ENCODE measurements around the gene SUPT4H1. TPM values are rescaled to one million over a fixed set of nuclear protein-coding genes. Genes with fewer than 3 reads are reported as not detected.

The SUPT4H1 gene
- total and polyA plus RNA-seq, 9 of the 15 experiments (the other 6 are each of a cell fraction or from before 2014, with no cell fraction given): 62.1 to 320 (median 117) TPM

DNA sequence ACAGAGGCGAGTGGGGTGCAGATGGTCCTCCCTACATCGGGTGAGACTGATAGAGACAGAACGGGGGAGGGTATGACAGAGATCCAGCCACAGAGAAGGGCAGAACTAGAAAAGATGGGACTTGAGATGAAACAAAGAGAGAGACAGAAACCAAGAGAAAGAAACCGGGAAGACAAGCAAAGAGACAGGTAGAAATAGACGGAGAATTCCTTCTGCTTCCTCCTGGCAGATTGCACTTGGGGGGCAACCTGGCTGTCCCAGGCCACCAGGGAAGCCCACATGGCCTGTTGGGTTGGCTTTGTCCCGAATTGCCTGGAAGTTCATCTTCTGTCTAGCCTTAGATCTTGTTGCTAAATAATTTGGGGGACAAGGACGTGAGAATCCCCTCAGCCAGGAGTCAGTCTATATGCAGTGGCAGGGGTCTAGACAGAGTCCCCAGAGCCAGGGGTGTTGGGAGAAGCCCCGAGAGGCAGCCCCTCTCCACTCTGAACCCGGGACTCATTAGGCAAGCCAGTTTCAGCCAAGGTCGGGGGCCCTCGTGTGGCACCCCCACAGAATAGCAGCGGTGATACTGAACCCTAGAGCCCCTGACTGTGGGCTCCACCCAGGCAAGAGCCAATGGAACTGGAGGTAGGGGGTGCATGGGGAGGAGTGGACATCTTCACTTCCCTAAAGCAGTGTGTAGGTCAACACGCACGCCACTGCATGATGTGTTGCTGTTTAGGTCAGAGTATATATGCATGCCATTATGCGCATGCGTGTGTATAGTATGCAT is 22.8 kb downstream of the SUPT4H1 start (continued):
- no peak; the same call in none of the 2 replicates for TF ChIP-seq TOE1 (IDR thresholded peaks at IDR 0.05; ENCODE audit: borderline replicate concordance)
- TF ChIP-seq TOE1 (CRISPR knock-in tag; IDR thresholded peaks at IDR 0.05; ENCODE audit: borderline replicate concordance, low read depth): no peak
- no peak for TF ChIP-seq ZNF408 (CRISPR knock-in tag; IDR thresholded peaks at IDR 0.05; ENCODE audit: low read depth)
- TF ChIP-seq ZNF507 (tag; conservative IDR thresholded peaks at IDR 0.05): no peak
- TF ChIP-seq MXI1 (IDR thresholded peaks at IDR 0.05; ENCODE audit: low read depth, low read length): peak; percentile 63
- TF ChIP-seq, protein P1, sequence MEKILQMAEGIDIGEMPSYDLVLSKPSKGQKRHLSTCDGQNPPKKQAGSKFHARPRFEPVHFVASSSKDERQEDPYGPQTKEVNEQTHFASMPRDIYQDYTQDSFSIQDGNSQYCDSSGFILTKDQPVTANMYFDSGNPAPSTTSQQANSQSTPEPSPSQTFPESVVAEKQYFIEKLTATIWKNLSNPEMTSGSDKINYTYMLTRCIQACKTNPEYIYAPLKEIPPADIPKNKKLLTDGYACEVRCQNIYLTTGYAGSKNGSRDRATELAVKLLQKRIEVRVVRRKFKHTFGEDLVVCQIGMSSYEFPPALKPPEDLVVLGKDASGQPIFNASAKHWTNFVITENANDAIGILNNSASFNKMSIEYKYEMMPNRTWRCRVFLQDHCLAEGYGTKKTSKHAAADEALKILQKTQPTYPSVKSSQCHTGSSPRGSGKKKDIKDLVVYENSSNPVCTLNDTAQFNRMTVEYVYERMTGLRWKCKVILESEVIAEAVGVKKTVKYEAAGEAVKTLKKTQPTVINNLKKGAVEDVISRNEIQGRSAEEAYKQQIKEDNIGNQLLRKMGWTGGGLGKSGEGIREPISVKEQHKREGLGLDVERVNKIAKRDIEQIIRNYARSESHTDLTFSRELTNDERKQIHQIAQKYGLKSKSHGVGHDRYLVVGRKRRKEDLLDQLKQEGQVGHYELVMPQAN (IDR thresholded peaks at IDR 0.05; ENCODE audit: borderline replicate concordance): peak; percentile 47; the same call in 1 of the 2 replicates
- TF ChIP-seq ZNF444 (CRISPR knock-in tag; IDR thresholded peaks at IDR 0.05): peak; percentile 75; the same call in 1 of the 2 replicates
- no peak for TF ChIP-seq NFYB (IDR thresholded peaks at IDR 0.05; ENCODE audit: extremely low read depth, insufficient read length)
- TF ChIP-seq FOXP1 (CRISPR knock-in tag; IDR thresholded peaks at IDR 0.05): peak; percentile 79
- TF ChIP-seq, protein P2, sequence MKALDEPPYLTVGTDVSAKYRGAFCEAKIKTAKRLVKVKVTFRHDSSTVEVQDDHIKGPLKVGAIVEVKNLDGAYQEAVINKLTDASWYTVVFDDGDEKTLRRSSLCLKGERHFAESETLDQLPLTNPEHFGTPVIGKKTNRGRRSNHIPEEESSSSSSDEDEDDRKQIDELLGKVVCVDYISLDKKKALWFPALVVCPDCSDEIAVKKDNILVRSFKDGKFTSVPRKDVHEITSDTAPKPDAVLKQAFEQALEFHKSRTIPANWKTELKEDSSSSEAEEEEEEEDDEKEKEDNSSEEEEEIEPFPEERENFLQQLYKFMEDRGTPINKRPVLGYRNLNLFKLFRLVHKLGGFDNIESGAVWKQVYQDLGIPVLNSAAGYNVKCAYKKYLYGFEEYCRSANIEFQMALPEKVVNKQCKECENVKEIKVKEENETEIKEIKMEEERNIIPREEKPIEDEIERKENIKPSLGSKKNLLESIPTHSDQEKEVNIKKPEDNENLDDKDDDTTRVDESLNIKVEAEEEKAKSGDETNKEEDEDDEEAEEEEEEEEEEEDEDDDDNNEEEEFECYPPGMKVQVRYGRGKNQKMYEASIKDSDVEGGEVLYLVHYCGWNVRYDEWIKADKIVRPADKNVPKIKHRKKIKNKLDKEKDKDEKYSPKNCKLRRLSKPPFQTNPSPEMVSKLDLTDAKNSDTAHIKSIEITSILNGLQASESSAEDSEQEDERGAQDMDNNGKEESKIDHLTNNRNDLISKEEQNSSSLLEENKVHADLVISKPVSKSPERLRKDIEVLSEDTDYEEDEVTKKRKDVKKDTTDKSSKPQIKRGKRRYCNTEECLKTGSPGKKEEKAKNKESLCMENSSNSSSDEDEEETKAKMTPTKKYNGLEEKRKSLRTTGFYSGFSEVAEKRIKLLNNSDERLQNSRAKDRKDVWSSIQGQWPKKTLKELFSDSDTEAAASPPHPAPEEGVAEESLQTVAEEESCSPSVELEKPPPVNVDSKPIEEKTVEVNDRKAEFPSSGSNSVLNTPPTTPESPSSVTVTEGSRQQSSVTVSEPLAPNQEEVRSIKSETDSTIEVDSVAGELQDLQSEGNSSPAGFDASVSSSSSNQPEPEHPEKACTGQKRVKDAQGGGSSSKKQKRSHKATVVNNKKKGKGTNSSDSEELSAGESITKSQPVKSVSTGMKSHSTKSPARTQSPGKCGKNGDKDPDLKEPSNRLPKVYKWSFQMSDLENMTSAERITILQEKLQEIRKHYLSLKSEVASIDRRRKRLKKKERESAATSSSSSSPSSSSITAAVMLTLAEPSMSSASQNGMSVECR (CRISPR knock-in tag; IDR thresholded peaks at IDR 0.05): peak; percentile 80; the same call in 1 of the 2 replicates
- 0 out of 2 replicates have a peak, but pooled peaks have one; percentile 38 for TF ChIP-seq NR2C2 (CRISPR knock-in tag; IDR thresholded peaks at IDR 0.05)
- peak; percentile 75 for TF ChIP-seq NR2C2 (tag; IDR thresholded peaks at IDR 0.05)
- peak; percentile 28; the same call in 1 of the 2 replicates for TF ChIP-seq CREB1 (IDR thresholded peaks at IDR 0.05)
- peak; percentile 77; the same call in 1 of the 2 replicates for TF ChIP-seq CREB1 (CRISPR knock-in tag; IDR thresholded peaks at IDR 0.05)
- TF ChIP-seq HMG20B (CRISPR knock-in tag; IDR thresholded peaks at IDR 0.05): peak; percentile 79
- no peak for TF ChIP-seq SAP30 (IDR thresholded peaks at IDR 0.05; ENCODE audit: borderline replicate concordance, insufficient read depth, low read depth, low read length, poor library complexity, severe bottlenecking)
- TF ChIP-seq ERF (CRISPR knock-in tag; IDR thresholded peaks at IDR 0.05): peak; percentile 97
- 0 out of 2 replicates have a peak, but pooled peaks have one; percentile 13 for TF ChIP-seq HLTF (IDR thresholded peaks at IDR 0.05)
